C4-2B (cell line): ENCODE results near the gene ANKLE1.
A peak's percentile ranks its signal among the peaks of the same experiment; 100 is the strongest.

Experiments
- H3K27ac ChIP-seq: fragments of 450-650 bp; 2 replicates; pipeline ENCODE4 v1.5.1; 2017
- CTCF ChIP-seq: fragments of 450-650 bp; conservative IDR thresholded peaks from 2 replicates; pipeline ENCODE4 v1.5.1; 2017; ENCODE audit warnings: mild to moderate bottlenecking
- ZFX ChIP-seq: fragments of 450-650 bp; IDR thresholded peaks from 2 replicates; pipeline ENCODE4 v1.6.1; 2017

ANKLE1 gene

GRCh38 chr19:17332677-17333581 lies 51.2 kb downstream of the ANKLE1 start:
- TF ChIP-seq CTCF (no peak), ZFX (no peak)

GRCh38 chr19:17333611-17334413 lies 52.1 kb downstream of the ANKLE1 start:
- no peak for TF ChIP-seq ZFX
- no peak for TF ChIP-seq CTCF
- H3K27ac ChIP-seq, result peak overlapping the region; percentile 75

More at GRCh38 chr19:17332677-17333581, 51.2 kb downstream of the ANKLE1 start:
- no peak overlapping the region for H3K27ac ChIP-seq

- TF ChIP-seq ZFX, result peak; percentile 85; the same call in 1 of the 2 replicates
- TF ChIP-seq CTCF, result no peak
- peak within 1 kb of the TSS; percentile 75 for H3K27ac ChIP-seq
Measured at GRCh38 chr19:17334414-17335409, 53.0 kb downstream of the ANKLE1 start, which contains the start of gene ANO8. TSS of gene ANO8 (minus strand) at chr19:17334855. CDS start at chr19:17334670, 185 bp downstream.

- peak overlapping the region; percentile 85 for H3K27ac ChIP-seq
- TF ChIP-seq CTCF, result no peak
- no peak for TF ChIP-seq ZFX
Measured at GRCh38 chr19:17335575-17335974, 53.9 kb downstream of the ANKLE1 start.
